Measurements from ENCODE around the gene TOP1.
"Not testable (repeated sequence)": the region's sequence is repeated elsewhere in the genome, so short reads cannot be mapped to it uniquely, and the experiment has no call there.

TOP1 gene

GRCh38 chr20:41028359-41029149, at the start of gene TOP1:
Gene TOP1 (plus strand): TSS chr20:41028822. CDS start chr20:41029068, 246 bp downstream.
- DNase-seq = peak; percentile 100

GRCh38 chr20:40979247-40979646, 49.4 kb upstream of the TOP1 start:
- DNase-seq = no peak

- DNase-seq = no peak
These were observed 48.4 kb upstream of the TOP1 start for GRCh38 chr20:40980106-40980827.

- no peak for DNase-seq
These were observed 47.8 kb upstream of the TOP1 start for GRCh38 chr20:40980828-40981310.

GRCh38 chr20:40982415-40983145, 46.0 kb upstream of the TOP1 start:
- DNase-seq = no peak

GRCh38 chr20:40983898-40984297, 44.7 kb upstream of the TOP1 start:
- no peak for DNase-seq

- DNase-seq = no peak
These were observed 44.1 kb upstream of the TOP1 start for GRCh38 chr20:40984496-40984895.

GRCh38 chr20:40986774-40987173, 41.8 kb upstream of the TOP1 start:
- no peak for DNase-seq

GRCh38 chr20:40990542-40991120, 38.0 kb upstream of the TOP1 start:
- DNase-seq = peak; percentile 82

GRCh38 chr20:40991181-40991889, 37.3 kb upstream of the TOP1 start:
- DNase-seq = no peak

GRCh38 chr20:40992349-40993113, 36.1 kb upstream of the TOP1 start:
- DNase-seq = no peak

GRCh38 chr20:40993794-40994540, 34.7 kb upstream of the TOP1 start:
- DNase-seq = no peak

GRCh38 chr20:40996326-40996725, 32.3 kb upstream of the TOP1 start:
- no peak for DNase-seq

- no peak for DNase-seq
These were observed 31.5 kb upstream of the TOP1 start for GRCh38 chr20:40997116-40997515.

- DNase-seq = no peak
These were observed 28.8 kb upstream of the TOP1 start for GRCh38 chr20:40999841-41000240.

GRCh38 chr20:41000628-41001027, 28.0 kb upstream of the TOP1 start:
- no peak for DNase-seq

GRCh38 chr20:41001497-41001896, 27.1 kb upstream of the TOP1 start:
- DNase-seq = no peak

GRCh38 chr20:41002842-41003142, 25.8 kb upstream of the TOP1 start:
- DNase-seq = no peak

GRCh38 chr20:41003143-41003935, 25.3 kb upstream of the TOP1 start:
- peak; percentile 88 for DNase-seq

- DNase-seq = not testable (repeated sequence)
These were observed 24.7 kb upstream of the TOP1 start for GRCh38 chr20:41003936-41004294.

All from activated CD4-positive, alpha-beta T cell treated with anti-CD3 and anti-CD28 coated beads, Interleukin-2, Interleukin-6, amounts not matched to agents 100 ng/mL and 50 ng/mL, durations not matched to agents 16 hours and 8 hours (primary cell).